HepG2 (cell line): ENCODE data around the gene TCN2. TPM values are rescaled to one million over a fixed set of nuclear protein-coding genes. Genes with fewer than 3 reads are reported as not detected.
A peak's percentile ranks its signal among the peaks of the same experiment; 100 is the strongest.

Experiments used
- ATAC-seq: fragments of 200-7000 bp; cut with Tn5 transposase; 3 replicates; pipeline ENCODE4 v1.9.1; 2020; ENCODE audit warnings: mild to moderate bottlenecking, moderate library complexity
- BruUV-seq: library from RNA; stranded (reverse); fragments of 400-500 nt; replicated peaks from 2 replicates; lab custom pipeline; 2021; lab: Mats Ljungman, UMichigan
- CTCF ChIA-PET: fragments of 300-600 bp; formaldehyde crosslinking; extraction: SDS; loops from one replicate; lab custom pipeline; 2021; ENCODE audit warnings: low total read pairs, inconsistent platforms, low intra/inter-chr PET ratio; lab: Yijun Ruan, JAX
- POLR2A ChIA-PET: fragments of 350-600 bp; sonication (Branson Sonifier 250); formaldehyde crosslinking; loops from one replicate; lab custom pipeline; 2020; ENCODE audit warnings: antibody characterized with exemption, inconsistent platforms; lab: Yijun Ruan, JAX
- DNase-seq: peaks from one replicate; pipeline ENCODE4 v3.0.0-alpha.2; 2015; ENCODE audit warnings: low spot score
- FAIRE-seq: peaks from 3 replicates; lab custom pipeline; 2011; peaks lifted over from hg19 to GRCh38; lab: Jason Lieb, UNC
- H2AFZ ChIP-seq: one replicate; pipeline ENCODE4 v1.6.1; 2011; ENCODE audit warnings: low read length, inconsistent platforms
- H3K27ac ChIP-seq: fragments of 300-600 bp; 3 replicates; pipeline ENCODE4 v1.8.0; 2011; ENCODE audit warnings: mixed run types, mild to moderate bottlenecking, mixed read lengths, low read length, inconsistent platforms; ENCODE audit not compliant: insufficient read depth; ENCODE audit errors: extremely low read length
- H3K27me3 ChIP-seq, 2 experiments: fragments of 200-600 bp in 1 of 2; 2 replicates in 1 of 2; 3 replicates in 1 of 2; pipeline versions ENCODE4 v1.6.0 to v1.8.0; 2011; ENCODE audit warnings: low read length in 2 of 2, mild to moderate bottlenecking in 2 of 2, moderate library complexity in 2 of 2, inconsistent platforms in 1 of 2; ENCODE audit not compliant: insufficient read depth in 2 of 2, control insufficient read depth in 1 of 2
- H3K36me3 ChIP-seq, 2 experiments: fragments of 200-600 bp in 1 of 2; replicated peaks in 1 of 2; 2 replicates in 1 of 2; 3 replicates in 1 of 2; pipeline versions ENCODE4 v1.5.1 to v1.8.0; 2011; ENCODE audit warnings: low read length in 2 of 2, inconsistent platforms in 1 of 2; ENCODE audit not compliant: insufficient read depth in 2 of 2, control insufficient read depth in 1 of 2
- H3K4me1 ChIP-seq: 2 replicates; pipeline ENCODE4 v1.5.1; 2012; ENCODE audit warnings: low read length, inconsistent platforms; ENCODE audit not compliant: insufficient read depth
- H3K4me2 ChIP-seq: 2 replicates; pipeline ENCODE4 v1.6.0; 2011; ENCODE audit warnings: low read depth, low read length, inconsistent platforms
- H3K4me3 ChIP-seq, 3 experiments: fragments of 200-600 bp in 1 of 3; sonication (generic), shearing (Covaris generic) in 1 of 3; replicated peaks in 1 of 3; 2 replicates each; pipeline ENCODE4 v1.5.1; 2011 to 2016; ENCODE audit warnings: low read length in 3 of 3, inconsistent platforms in 2 of 3, low read depth in 2 of 3, mild to moderate bottlenecking in 2 of 3, control low read depth in 1 of 3, mixed read lengths in 1 of 3; ENCODE audit not compliant: insufficient read depth in 1 of 3
- H3K79me2 ChIP-seq: one replicate; pipeline ENCODE4 v1.6.1; 2011; ENCODE audit warnings: low read length, inconsistent platforms; ENCODE audit not compliant: insufficient read depth
- H3K9ac ChIP-seq: 2 replicates; pipeline ENCODE4 v1.6.0; 2011; ENCODE audit warnings: mild to moderate bottlenecking, low read depth, low read length, inconsistent platforms; ENCODE audit not compliant: insufficient read depth
- H3K9me3 ChIP-seq: 2 replicates; pipeline ENCODE4 v1.5.1; 2012; ENCODE audit warnings: mild to moderate bottlenecking, low read length
- H4K20me1 ChIP-seq: 2 replicates; pipeline ENCODE4 v1.6.0; 2011; ENCODE audit warnings: inconsistent platforms, mild to moderate bottlenecking, low read length, moderate library complexity; ENCODE audit not compliant: insufficient read depth
- ADNP ChIP-seq: sonication (generic); formaldehyde crosslinking; IDR thresholded peaks from 2 replicates; pipeline ENCODE4 v1.4.0; 2020; ENCODE audit warnings: missing genetic modification reagents
- ARID2 ChIP-seq: sonication (generic); formaldehyde crosslinking; IDR thresholded peaks from 2 replicates; pipeline ENCODE4 v1.8.1; 2022; ENCODE audit warnings: mild to moderate bottlenecking, missing genetic modification reagents, borderline replicate concordance
- CBX1 ChIP-seq: IDR thresholded peaks from one replicate; pipeline ENCODE4 v1.6.1; 2016; ENCODE audit warnings: antibody characterized with exemption, low read depth
- CERS6 ChIP-seq: sonication (generic); formaldehyde crosslinking; IDR thresholded peaks from 2 replicates; pipeline ENCODE4 v1.5.0; 2020; ENCODE audit warnings: missing genetic modification reagents
- CHD4 ChIP-seq: fragments of 200-600 bp; sonication (generic); IDR thresholded peaks from 2 replicates; pipeline ENCODE4 v1.7.0; 2017; ENCODE audit warnings: mild to moderate bottlenecking, low read length, borderline replicate concordance
- CREB1 ChIP-seq, 2 experiments: fragments of 450-650 bp in 1 of 2; IDR thresholded peaks; 2 replicates each; pipeline ENCODE4 v1.6.1; 2016 to 2017; ENCODE audit warnings: control low read depth in 1 of 2, mild to moderate bottlenecking in 1 of 2, missing compliant biosample characterization in 1 of 2, missing genetic modification characterization in 1 of 2
- HDAC6 ChIP-seq: fragments of 200-600 bp; sonication (generic); IDR thresholded peaks from 2 replicates; pipeline ENCODE4 v1.7.0; 2017; ENCODE audit warnings: mild to moderate bottlenecking, antibody characterized with exemption, low read length, low read depth
- NFIB ChIP-seq: sonication (generic); formaldehyde crosslinking; IDR thresholded peaks from 2 replicates; pipeline ENCODE4 v1.9.0; 2021; ENCODE audit warnings: missing genetic modification reagents, mild to moderate bottlenecking, borderline replicate concordance
- PHF5A ChIP-seq: IDR thresholded peaks from one replicate; pipeline ENCODE4 v1.6.1; 2018; ENCODE audit warnings: low read depth, missing genetic modification reagents; ENCODE audit not compliant: unreplicated experiment
- RXRA ChIP-seq: sonication (generic); formaldehyde crosslinking; IDR thresholded peaks from 2 replicates; pipeline ENCODE4 v1.5.1; 2020; ENCODE audit warnings: missing genetic modification reagents
- SOX6 ChIP-seq, 2 experiments: fragments of 450-650 bp in 1 of 2; sonication (generic) in 1 of 2; formaldehyde crosslinking in 1 of 2; IDR thresholded peaks; 2 replicates each; pipeline versions ENCODE4 v1.4.0 to v1.6.1; 2017 to 2020; ENCODE audit warnings: antibody characterized with exemption in 1 of 2, mild to moderate bottlenecking in 1 of 2, missing genetic modification reagents in 1 of 2
- TBL1XR1 ChIP-seq: fragments of 150-350 bp; IDR thresholded peaks from 2 replicates; pipeline ENCODE4 v1.6.1; 2014; ENCODE audit warnings: borderline replicate concordance, low read length; ENCODE audit not compliant: partially characterized antibody
- ZNF235 ChIP-seq: sonication (generic); formaldehyde crosslinking; IDR thresholded peaks from 2 replicates; pipeline ENCODE4 v1.8.1; 2023; ENCODE audit warnings: mild to moderate bottlenecking, missing genetic modification reagents, borderline replicate concordance
- ZNF503 ChIP-seq: sonication (generic); formaldehyde crosslinking; IDR thresholded peaks from 2 replicates; pipeline ENCODE4 v1.4.0; 2020; ENCODE audit warnings: missing genetic modification reagents
- ZNF567 ChIP-seq: sonication (generic); formaldehyde crosslinking; IDR thresholded peaks from 2 replicates; pipeline ENCODE4 v1.8.1; 2023; ENCODE audit warnings: mild to moderate bottlenecking, missing genetic modification reagents, borderline replicate concordance
- WGBS: methylation state at CpG from one replicate; pipeline ENCODE4 v1.1.6; 2017; ENCODE audit warnings: low lambda C conversion rate; 5-methylcytosine and 5-hydroxymethylcytosine counted together
- in situ Hi-C: cut with HindIII; loops from 2 replicates; pipeline ENCODE4 v1.10.0; 2017; ENCODE audit warnings: low pct_unique_long_range_greater_than_20kb; ENCODE audit not compliant: extremely low pct_ligation_motif_present
- intact Hi-C: fragments of 100-400 bp; cut with micrococcal nuclease; formaldehyde crosslinking; loops from one replicate; pipeline ENCODE4 v1.10.0; 2022; ENCODE audit not compliant: unreplicated experiment
- polyA plus RNA-seq, 8 experiments: library from polyadenylated mRNA; depleted of rRNA in 3 of 8; stranded (reverse) in 7 of 8; unstranded in 1 of 8; fragments of >200 nt; fragmentation: Illumina TruSeq in 4 of 8; extraction: Trizol in 4 of 8; gene quantifications; 2 replicates each; pipeline versions ENCODE4 v1.2.1 to v1.2.3, GENCODE V29; 2011 to 2016; ENCODE audit warnings: low read depth in 4 of 8, missing spikeins in 1 of 8, mixed read lengths in 1 of 8; ENCODE audit not compliant: insufficient read depth in 1 of 8
- total RNA-seq, 5 experiments: library from RNA; depleted of rRNA; stranded (reverse); fragments of >200 nt; fragmentation: Illumina TruSeq; extraction: Trizol; gene quantifications; 2 replicates each; pipeline ENCODE4 v1.2.3, GENCODE V29; 2016; ENCODE audit warnings: low read depth in 1 of 5

The TCN2 gene
- total and polyA plus RNA-seq, 2 of the 13 experiments (the other 11 are each of a cell fraction or from before 2014, with no cell fraction given), result 0.29 to 0.31 TPM

GRCh38 chr22:30667494-30668385, 60.8 kb downstream of the TCN2 start, which contains the start of gene DUSP18:
TSS of gene DUSP18 (minus strand) at chr22:30667875. CDS start at chr22:30664003, 3,872 bp downstream.
- ChIA-PET POLR2A (interaction anchor here (1.6 kb wide), 1 partner anchor 301 kb away, joined by 4 read pairs; the partner anchor contains the start of genes MORC2 and TUG1), CTCF (interaction anchor here (1.2 kb wide), 1 partner anchor 33 kb away, joined by 3 read pairs; no protein-coding TSS in a partner anchor)
- Histone ChIP-seq H3K4me1 (peaks cover 18% of the 10 kb centered on the region), H2AFZ (peak within 1 kb of the TSS; percentile 31), H3K27me3 (peaks cover 3 to 14% of the 10 kb centered on the region in 2 experiments; a peak in 3 of 5 replicates), H3K9me3 (no peaks in the 10 kb centered on the region), H3K27ac (no peak within 1 kb of the TSS), H3K9ac (peak within 1 kb of the TSS; percentile 44), H4K20me1 (no peaks in the 10 kb centered on the region), H3K79me2 (no peaks in the 10 kb centered on the region), H3K4me2 (peak within 1 kb of the TSS; percentile 99), H3K4me3 (peak within 1 kb of the TSS; percentile 55 to 79 (median 58)), H3K36me3 (no peaks in the 10 kb centered on the region)
- peak; percentile 97 for ATAC-seq
- WGBS, result under 1% methylated on average over 24 of the region's 77 CpGs
- in situ Hi-C loops, result no loop called here
- intact Hi-C loops, result no loop called here
- FAIRE-seq, result peak; percentile 53
- no TSS peak for BruUV-seq
- peak; percentile 83 for DNase-seq
- TF ChIP-seq CHD4 (no peak), TBL1XR1 (no peak), RXRA (CRISPR knock-in tag) (peak; percentile 64; the same call in 1 of the 2 replicates), CREB1 (IDR thresholded peaks at IDR 0.05) (no peak), CREB1 (CRISPR knock-in tag; IDR thresholded peaks at IDR 0.05) (no peak), CBX1 (no peak), SOX6 (IDR thresholded peaks at IDR 0.05) (no peak), SOX6 (CRISPR knock-in tag; IDR thresholded peaks at IDR 0.05) (peak; percentile 36; the same call in 1 of the 2 replicates), ADNP (CRISPR knock-in tag) (no peak), NFIB (no peak), CERS6 (CRISPR knock-in tag) (no peak), PHF5A (CRISPR knock-in tag) (no peak), ZNF235 (0 out of 2 replicates have a peak, but pooled peaks have one; percentile 38), ARID2 (CRISPR knock-in tag) (no peak), HDAC6 (no peak), ZNF567 (CRISPR knock-in tag) (no peak), ZNF503 (CRISPR knock-in tag) (no peak)
